ENCODE results near the gene CLCNKA. TPM values are rescaled to one million over a fixed set of nuclear protein-coding genes. Genes with fewer than 3 reads are reported as not detected.
"Not testable (repeated sequence)": the region's sequence is repeated elsewhere in the genome, so short reads cannot be mapped to it uniquely, and the experiment has no call there.

The CLCNKA gene
- total RNA-seq, 6 experiments from 2014 or later, result 0.43 to 0.47 TPM; not detected in 4

DNA sequence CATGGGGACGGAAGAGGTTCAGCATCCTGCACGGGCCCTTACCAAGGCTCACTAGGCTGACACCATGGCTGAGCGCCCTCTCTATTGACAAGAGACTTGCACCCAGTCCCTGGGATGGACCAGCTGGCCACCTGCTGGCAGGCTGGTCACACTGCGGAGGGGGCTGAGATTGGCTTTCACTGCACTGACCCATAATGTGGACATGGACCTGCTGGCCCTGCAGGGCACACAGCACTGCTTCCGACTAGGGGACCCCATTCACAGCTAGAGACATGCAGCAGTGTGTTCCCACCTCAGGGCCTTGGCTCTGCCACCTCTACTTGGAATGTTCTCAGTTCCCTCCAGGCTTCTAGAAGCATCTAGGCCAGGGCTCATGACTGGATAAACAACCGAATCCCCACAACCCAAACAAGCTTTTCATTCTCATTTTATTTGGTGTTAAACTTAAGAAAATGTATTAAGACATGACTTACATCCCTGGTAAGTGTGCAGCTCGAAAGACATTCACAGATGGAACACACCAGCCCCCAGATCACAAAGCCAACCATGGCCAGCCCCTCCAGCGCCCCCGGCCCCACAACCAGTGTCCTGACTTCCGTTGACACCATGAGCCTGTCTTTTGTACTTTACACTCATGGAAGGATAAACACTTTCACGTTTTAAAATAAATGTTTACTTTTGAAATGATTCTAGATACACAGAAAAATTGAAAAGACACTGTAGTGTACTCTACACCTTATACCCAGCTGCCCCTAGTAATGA, 27.1 kb upstream of the CLCNKA start:
- H3K4me1 ChIP-seq, result no peaks in the 10 kb centered on the region
- H3K27me3 ChIP-seq, result no peaks in the 10 kb centered on the region
- WGBS (ENCODE audit: insufficient coverage, low coverage, low lambda C conversion rate, missing lambda C conversion rate), result 63% methylated on average over 6 of the region's 11 CpGs
- H3K36me3 ChIP-seq, result no peaks in the 10 kb centered on the region
- intact Hi-C loops (cut with DNase I), result loop anchor here (5.0 kb wide), 2 partner anchors 177 to 187 kb away; partner anchors contain the start of gene UQCRHL (in 1 of the 2)
- TF ChIP-seq, protein P1, sequence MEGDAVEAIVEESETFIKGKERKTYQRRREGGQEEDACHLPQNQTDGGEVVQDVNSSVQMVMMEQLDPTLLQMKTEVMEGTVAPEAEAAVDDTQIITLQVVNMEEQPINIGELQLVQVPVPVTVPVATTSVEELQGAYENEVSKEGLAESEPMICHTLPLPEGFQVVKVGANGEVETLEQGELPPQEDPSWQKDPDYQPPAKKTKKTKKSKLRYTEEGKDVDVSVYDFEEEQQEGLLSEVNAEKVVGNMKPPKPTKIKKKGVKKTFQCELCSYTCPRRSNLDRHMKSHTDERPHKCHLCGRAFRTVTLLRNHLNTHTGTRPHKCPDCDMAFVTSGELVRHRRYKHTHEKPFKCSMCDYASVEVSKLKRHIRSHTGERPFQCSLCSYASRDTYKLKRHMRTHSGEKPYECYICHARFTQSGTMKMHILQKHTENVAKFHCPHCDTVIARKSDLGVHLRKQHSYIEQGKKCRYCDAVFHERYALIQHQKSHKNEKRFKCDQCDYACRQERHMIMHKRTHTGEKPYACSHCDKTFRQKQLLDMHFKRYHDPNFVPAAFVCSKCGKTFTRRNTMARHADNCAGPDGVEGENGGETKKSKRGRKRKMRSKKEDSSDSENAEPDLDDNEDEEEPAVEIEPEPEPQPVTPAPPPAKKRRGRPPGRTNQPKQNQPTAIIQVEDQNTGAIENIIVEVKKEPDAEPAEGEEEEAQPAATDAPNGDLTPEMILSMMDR (IDR thresholded peaks at IDR 0.05), result peak; percentile 75 to 83 (median 78)
- TF ChIP-seq POLR2A (IDR thresholded peaks at IDR 0.05), result no peak
- H3K9me3 ChIP-seq, result no peaks in the 10 kb centered on the region
- peak; percentile 89 to 97 (median 92) for ATAC-seq
- no peak overlapping the region for H3K27ac ChIP-seq
- DNase-seq, result peak; percentile 74 to 82 (median 77)
- no peak overlapping the region for H3K4me3 ChIP-seq

DNA sequence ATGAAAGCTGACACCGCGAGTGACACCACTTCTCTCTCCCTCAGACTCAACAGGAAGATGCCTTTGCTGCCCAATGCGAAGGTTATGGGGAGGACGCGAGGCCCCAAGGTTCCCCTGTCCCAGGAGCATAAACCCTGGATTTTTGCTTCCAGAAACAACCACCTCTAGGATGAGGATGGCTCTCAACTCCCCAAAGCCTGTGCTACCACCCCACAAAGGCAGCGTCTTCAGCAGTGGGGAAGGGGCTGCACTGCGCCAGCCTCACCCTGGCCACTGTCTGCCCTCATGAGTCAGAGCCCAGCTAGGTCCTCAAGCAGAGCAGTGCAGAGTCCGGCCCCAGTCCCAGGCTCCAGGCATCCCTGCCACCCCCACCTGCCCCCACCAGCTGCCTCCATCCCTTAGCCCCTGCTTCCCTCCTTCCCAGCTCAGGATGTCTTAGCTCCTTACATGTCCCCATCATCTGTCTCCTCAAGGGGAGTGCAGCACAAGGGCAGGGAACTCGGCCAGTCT, 24.7 kb upstream of the CLCNKA start:
- no peak for TF ChIP-seq POLR2A (IDR thresholded peaks at IDR 0.05)
- TF ChIP-seq, protein P1 (IDR thresholded peaks at IDR 0.05), result no peak
- Histone ChIP-seq H3K4me1 (no peaks in the 10 kb centered on the region), H3K9me3 (no peaks in the 10 kb centered on the region), H3K27ac (no peak overlapping the region), H3K27me3 (no peaks in the 10 kb centered on the region), H3K4me3 (no peak overlapping the region), H3K36me3 (no peaks in the 10 kb centered on the region)
- DNase-seq (no peak), ATAC-seq (no peak)
- 80% methylated on average over 2 of the region's 9 CpGs for WGBS (ENCODE audit: insufficient coverage, low coverage, low lambda C conversion rate, missing lambda C conversion rate)
- intact Hi-C loops (cut with DNase I), result no loop called here

DNA sequence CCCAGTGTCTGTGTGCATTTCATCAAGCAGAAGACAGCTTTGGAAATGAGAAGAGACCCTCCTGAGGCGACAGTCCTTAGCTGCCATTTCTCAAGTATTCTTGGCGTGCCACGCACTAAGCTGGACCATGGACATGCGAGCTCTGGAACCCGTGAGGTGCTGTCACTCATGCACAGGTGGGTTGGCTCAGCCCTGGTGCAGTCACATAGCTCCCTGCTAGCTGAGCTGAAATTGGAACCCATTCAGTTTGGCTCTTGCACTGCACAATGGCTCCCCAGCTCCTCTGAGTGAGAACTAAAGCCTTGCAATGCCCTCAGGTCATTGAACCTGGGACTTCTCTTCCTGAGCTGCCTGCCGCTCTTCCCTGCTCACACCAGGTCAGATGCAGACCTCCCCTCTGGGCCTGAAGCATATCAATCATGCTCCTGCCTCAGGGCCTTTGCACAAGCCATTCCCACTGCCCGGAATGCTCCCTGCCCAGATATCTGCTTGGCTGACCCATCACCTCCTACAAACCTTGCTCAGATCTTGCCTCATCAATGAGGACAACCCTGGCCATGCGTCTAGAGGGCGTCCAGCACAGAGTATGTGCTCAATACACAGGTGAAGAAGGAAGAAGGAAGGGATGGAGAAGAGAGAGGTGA, 24.1 kb upstream of the CLCNKA start:
- DNase-seq, result no peak
- 85% methylated on average over 2 of the region's 9 CpGs for WGBS (ENCODE audit: insufficient coverage, low coverage, low lambda C conversion rate, missing lambda C conversion rate)

DNA sequence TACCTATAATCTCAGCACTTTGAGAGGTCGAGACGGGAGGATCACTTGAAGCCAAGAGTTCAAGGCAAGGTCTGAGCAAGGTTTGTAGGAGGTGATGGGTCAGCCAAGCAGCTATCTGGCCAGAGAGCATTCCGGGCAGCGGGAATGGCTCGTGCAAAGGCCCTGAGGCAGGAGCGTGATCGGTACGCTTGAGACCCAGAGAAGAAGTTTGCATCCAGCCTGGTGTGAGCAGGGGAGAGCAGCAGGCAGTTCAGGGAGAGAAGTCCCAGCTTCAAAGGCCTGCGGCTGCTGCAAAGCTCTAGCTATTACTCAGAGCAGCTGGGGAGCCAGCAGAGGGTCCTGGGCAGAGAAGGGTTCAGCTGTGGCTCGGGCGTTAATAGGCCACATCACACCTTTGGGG, 22.9 kb upstream of the CLCNKA start:
- Histone ChIP-seq H3K4me1 (no peaks in the 10 kb centered on the region), H3K36me3 (no peaks in the 10 kb centered on the region), H3K27me3 (no peaks in the 10 kb centered on the region), H3K9me3 (no peaks in the 10 kb centered on the region), H3K27ac (no peak overlapping the region), H3K4me3 (no peak overlapping the region)
- intact Hi-C loops (cut with DNase I), result no loop called here
- DNase-seq, result no peak
- 87% methylated on average over 9 of the region's 11 CpGs for WGBS (ENCODE audit: insufficient coverage, low coverage, low lambda C conversion rate, missing lambda C conversion rate)
- TF ChIP-seq, protein P1 (IDR thresholded peaks at IDR 0.05), result no peak
- TF ChIP-seq POLR2A (IDR thresholded peaks at IDR 0.05), result no peak
- ATAC-seq, result no peak

More for the DNA sequence above, 24.1 kb upstream of the CLCNKA start:
- Histone ChIP-seq H3K27me3 (no peaks in the 10 kb centered on the region), H3K27ac (no peak overlapping the region), H3K4me3 (no peak overlapping the region), H3K36me3 (no peaks in the 10 kb centered on the region), H3K9me3 (no peaks in the 10 kb centered on the region), H3K4me1 (no peaks in the 10 kb centered on the region)
- no peak for TF ChIP-seq POLR2A (IDR thresholded peaks at IDR 0.05)
- TF ChIP-seq, protein P1 (IDR thresholded peaks at IDR 0.05), result no peak
- no peak for ATAC-seq
- intact Hi-C loops (cut with DNase I), result no loop called here

DNA sequence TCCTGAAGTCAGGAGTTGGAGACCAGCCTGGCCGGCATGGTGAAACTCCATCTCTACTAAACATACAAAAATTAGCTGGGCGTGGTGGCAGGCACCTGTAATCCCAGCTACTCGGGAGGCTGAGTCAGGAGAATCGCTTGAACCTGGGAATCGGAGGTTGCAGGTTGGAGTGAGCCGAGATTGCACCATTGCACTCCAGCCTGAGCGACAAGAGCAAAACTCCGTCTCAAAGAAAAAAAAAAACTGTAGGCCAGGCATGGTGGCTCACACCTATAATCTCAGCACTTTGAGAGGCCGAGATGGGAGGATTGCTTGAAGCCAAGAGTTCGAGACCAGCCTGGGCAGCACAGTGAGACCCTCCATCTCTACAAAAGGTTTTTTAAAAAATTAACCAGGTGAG, 20.6 kb upstream of the CLCNKA start:
- H3K27ac ChIP-seq, ATAC-seq, H3K9me3 ChIP-seq, H3K27me3 ChIP-seq, H3K4me1 ChIP-seq, H3K36me3 ChIP-seq, H3K4me3 ChIP-seq: not testable (repeated sequence)
- intact Hi-C loops (cut with DNase I), result loop anchor here in 1 of 2 donors (10.0 kb wide), 1 partner anchor 54 kb away; no protein-coding TSS in a partner anchor
- WGBS (ENCODE audit: insufficient coverage, low coverage, low lambda C conversion rate, missing lambda C conversion rate), result 80% methylated on average over 9 of the region's 10 CpGs
- DNase-seq, result peak in 1 of 3 donors; percentile 6

All from right lobe of liver (tissue), 6 donors.